GM23338 (cell line): ENCODE measurements around the gene CYB561D1. TPM values are rescaled to one million over a fixed set of nuclear protein-coding genes. Genes with fewer than 3 reads are reported as not detected.

ENCODE experiments used
- ATAC-seq: fragments of 200-7000 bp; cut with Tn5 transposase; 3 replicates; pipeline ENCODE4 v1.9.1; 2020
- DNase-seq: peaks from one replicate; pipeline ENCODE4 v3.0.0-alpha.2; 2015; ENCODE audit warnings: low spot score
- H2AFZ ChIP-seq: fragments of 200-600 bp; sonication (generic); 2 replicates; pipeline ENCODE4 v1.8.0; 2016; ENCODE audit warnings: antibody characterized with exemption, mild to moderate bottlenecking, moderate library complexity
- H3F3A ChIP-seq: fragments of 200-600 bp; sonication (generic); replicated peaks from 2 replicates; pipeline ENCODE4 v1.8.0; 2017; ENCODE audit warnings: antibody characterized with exemption, mixed run types, low read depth
- H3K27ac ChIP-seq: fragments of 200-600 bp; sonication (generic); 2 replicates; pipeline ENCODE4 v1.6.1; 2016; ENCODE audit warnings: low read depth
- H3K27me3 ChIP-seq: fragments of 200-600 bp; sonication (generic); 2 replicates; pipeline ENCODE4 v1.8.0; 2016; ENCODE audit warnings: mild to moderate bottlenecking, mixed run types, moderate library complexity; ENCODE audit not compliant: insufficient read depth
- H3K36me3 ChIP-seq: fragments of 200-600 bp; sonication (generic); 2 replicates; pipeline ENCODE4 v1.8.0; 2016; ENCODE audit warnings: mild to moderate bottlenecking; ENCODE audit not compliant: insufficient read depth
- H3K4me1 ChIP-seq: fragments of 200-600 bp; sonication (generic); 2 replicates; pipeline ENCODE4 v1.8.0; 2016; ENCODE audit warnings: mild to moderate bottlenecking, moderate library complexity; ENCODE audit not compliant: insufficient read depth
- H3K4me2 ChIP-seq: fragments of 200-600 bp; sonication (generic); 2 replicates; pipeline ENCODE4 v1.7.1; 2017; ENCODE audit warnings: mixed run types
- H3K4me3 ChIP-seq: fragments of 200-600 bp; sonication (generic); 2 replicates; pipeline ENCODE4 v1.6.1; 2016; ENCODE audit warnings: mixed run types
- H3K79me2 ChIP-seq: fragments of 200-600 bp; sonication (generic); replicated peaks from 2 replicates; pipeline ENCODE4 v1.8.0; 2017; ENCODE audit warnings: mild to moderate bottlenecking; ENCODE audit not compliant: insufficient read depth
- H3K9me2 ChIP-seq: fragments of 200-600 bp; sonication (generic); 2 replicates; pipeline ENCODE4 v1.8.0; 2017; ENCODE audit not compliant: insufficient read depth
- H4K20me1 ChIP-seq: fragments of 200-600 bp; sonication (generic); replicated peaks from 2 replicates; pipeline ENCODE4 v1.8.0; 2017; ENCODE audit warnings: mild to moderate bottlenecking; ENCODE audit not compliant: insufficient read depth
- H3K27ac Mint-ChIP-seq: 2 replicates; pipeline ENCODE4 v1.8.0; 2020; ENCODE audit warnings: inconsistent platforms, mild to moderate bottlenecking, moderate library complexity, mixed read lengths
- H3K27me3 Mint-ChIP-seq: 3 replicates; pipeline ENCODE4 v1.8.0; 2022; ENCODE audit warnings: low read depth, mild to moderate bottlenecking, moderate library complexity, mixed read lengths, inconsistent platforms; ENCODE audit not compliant: insufficient read depth, poor library complexity
- H3K36me3 Mint-ChIP-seq: 3 replicates; pipeline ENCODE4 v1.8.0; 2021; ENCODE audit warnings: low read depth, mild to moderate bottlenecking, inconsistent platforms, moderate library complexity, mixed read lengths
- H3K4me1 Mint-ChIP-seq: 3 replicates; pipeline ENCODE4 v1.8.0; 2020; ENCODE audit warnings: mild to moderate bottlenecking, inconsistent platforms, mixed read lengths
- H3K4me3 Mint-ChIP-seq: 3 replicates; pipeline ENCODE4 v1.8.0; 2021; ENCODE audit warnings: moderate library complexity, mild to moderate bottlenecking, inconsistent platforms, mixed read lengths
- H3K9me3 Mint-ChIP-seq: 3 replicates; pipeline ENCODE4 v1.8.0; 2020; ENCODE audit warnings: moderate library complexity, mild to moderate bottlenecking, inconsistent platforms, mixed read lengths
- EZH2phosphoT487 ChIP-seq: fragments of 200-600 bp; sonication (generic); IDR thresholded peaks from one replicate; pipeline ENCODE4 v1.8.1; 2018; ENCODE audit warnings: antibody characterized with exemption; ENCODE audit not compliant: unreplicated experiment
- JUNB ChIP-seq: IDR thresholded peaks from one replicate; pipeline ENCODE4 v1.6.1; 2016; ENCODE audit warnings: antibody characterized with exemption; ENCODE audit not compliant: unreplicated experiment
- POLR2AphosphoS5 ChIP-seq: IDR thresholded peaks from 2 replicates; pipeline ENCODE4 v1.6.1; 2016; ENCODE audit warnings: antibody characterized with exemption, low read depth
- polyA plus RNA-seq: library from polyadenylated mRNA; unstranded; fragments of >200 nt; fragmentation: Nextera tagmentation; extraction: Ambion mirVana; gene quantifications from 2 replicates; pipeline ENCODE4 v1.2.1, GENCODE V29; 2016
- total RNA-seq: library from RNA; depleted of rRNA; stranded (reverse); fragments of >200 nt; shearing (Covaris generic); gene quantifications from 2 replicates; pipeline ENCODE4 v1.2.3, GENCODE V29; 2014
- TF ChIP-seq, protein P1 (sequence below), 2 experiments: fragments of 200-600 bp in 1 of 2; sonication (generic) in 1 of 2; conservative IDR thresholded peaks; 2 replicates each; pipeline versions ENCODE4 v1.5.1 to v1.6.1; 2016 to 2017; ENCODE audit warnings: antibody characterized with exemption in 2 of 2, low read depth in 2 of 2, mild to moderate bottlenecking in 2 of 2, moderate library complexity in 1 of 2

CYB561D1 gene
- total and polyA plus RNA-seq, 2 experiments from 2014 or later, result 0.95 to 2.7 TPM

DNA sequence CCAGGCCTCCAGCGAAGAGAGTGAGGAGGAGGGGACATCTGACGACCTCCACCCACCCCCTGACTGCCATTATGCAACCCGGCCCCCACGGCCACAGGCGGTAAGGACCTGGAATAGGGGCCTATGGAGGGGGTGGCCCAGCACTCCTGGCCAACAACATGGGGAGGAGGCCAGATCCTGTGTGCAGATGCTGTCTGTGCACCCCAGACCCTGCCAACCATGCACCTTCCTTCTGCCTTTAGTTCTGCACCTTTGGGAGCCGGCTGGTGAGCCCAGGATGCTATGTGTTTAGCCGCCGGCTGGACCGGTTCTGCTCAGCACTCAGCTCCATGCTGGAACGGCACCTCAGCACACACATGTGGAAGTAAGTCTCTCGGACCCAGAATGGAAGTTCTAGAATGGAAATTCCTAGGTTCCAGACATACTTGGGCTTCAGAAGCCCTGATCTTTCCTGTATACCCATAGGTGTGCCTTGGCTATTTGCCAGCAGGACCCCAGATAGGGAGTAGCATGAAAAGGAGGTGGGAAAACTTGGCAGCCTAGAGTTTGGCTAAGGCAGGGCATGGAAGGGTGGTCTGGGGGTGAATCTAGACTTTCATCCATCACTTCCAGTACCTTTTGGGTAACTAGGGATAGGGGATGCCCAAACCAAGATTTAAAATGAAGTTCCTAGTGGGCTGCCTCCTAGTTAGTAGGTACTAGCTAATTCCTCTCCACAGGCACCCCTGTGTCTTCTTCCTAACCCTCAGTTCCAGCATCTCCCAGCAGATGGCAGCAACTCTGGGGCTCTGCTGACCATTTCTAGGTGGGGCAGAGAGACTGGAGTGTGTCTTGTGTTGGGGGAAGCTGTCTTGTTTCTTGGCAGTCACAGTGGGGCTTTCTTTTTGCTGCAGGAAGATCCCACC, 3.6 kb upstream of the CYB561D1 start:
- H3K4me3 Mint-ChIP-seq, result no peak overlapping the region
- Histone ChIP-seq H3K4me1 (peaks cover 6% of the 10 kb centered on the region), H3F3A (no peaks in the 10 kb centered on the region; the same call in 1 of the 2 replicates), H3K27ac (no peak overlapping the region), H3K4me3 (no peak overlapping the region), H3K36me3 (no peaks in the 10 kb centered on the region), H4K20me1 (no peaks in the 10 kb centered on the region), H3K79me2 (no peaks in the 10 kb centered on the region), H3K4me2 (no peak overlapping the region), H3K9me2 (no peaks in the 10 kb centered on the region), H3K27me3 (no peaks in the 10 kb centered on the region), H2AFZ (no peak overlapping the region)
- peaks cover 22% of the 10 kb centered on the region; the same call in 2 of the 3 replicates for H3K36me3 Mint-ChIP-seq
- peaks cover 10% of the 10 kb centered on the region for H3K4me1 Mint-ChIP-seq
- DNase-seq (peak; percentile 76), ATAC-seq (peak; percentile 35)
- TF ChIP-seq, protein P1, sequence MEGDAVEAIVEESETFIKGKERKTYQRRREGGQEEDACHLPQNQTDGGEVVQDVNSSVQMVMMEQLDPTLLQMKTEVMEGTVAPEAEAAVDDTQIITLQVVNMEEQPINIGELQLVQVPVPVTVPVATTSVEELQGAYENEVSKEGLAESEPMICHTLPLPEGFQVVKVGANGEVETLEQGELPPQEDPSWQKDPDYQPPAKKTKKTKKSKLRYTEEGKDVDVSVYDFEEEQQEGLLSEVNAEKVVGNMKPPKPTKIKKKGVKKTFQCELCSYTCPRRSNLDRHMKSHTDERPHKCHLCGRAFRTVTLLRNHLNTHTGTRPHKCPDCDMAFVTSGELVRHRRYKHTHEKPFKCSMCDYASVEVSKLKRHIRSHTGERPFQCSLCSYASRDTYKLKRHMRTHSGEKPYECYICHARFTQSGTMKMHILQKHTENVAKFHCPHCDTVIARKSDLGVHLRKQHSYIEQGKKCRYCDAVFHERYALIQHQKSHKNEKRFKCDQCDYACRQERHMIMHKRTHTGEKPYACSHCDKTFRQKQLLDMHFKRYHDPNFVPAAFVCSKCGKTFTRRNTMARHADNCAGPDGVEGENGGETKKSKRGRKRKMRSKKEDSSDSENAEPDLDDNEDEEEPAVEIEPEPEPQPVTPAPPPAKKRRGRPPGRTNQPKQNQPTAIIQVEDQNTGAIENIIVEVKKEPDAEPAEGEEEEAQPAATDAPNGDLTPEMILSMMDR (conservative IDR thresholded peaks at IDR 0.05; ENCODE audit: low read depth in 2 of 2), result peak; percentile 71 to 83
- TF ChIP-seq JUNB, result no peak
- H3K27ac Mint-ChIP-seq, result no peak overlapping the region
- no peaks in the 10 kb centered on the region for H3K9me3 Mint-ChIP-seq
- H3K27me3 Mint-ChIP-seq, result peaks cover 12% of the 10 kb centered on the region

DNA sequence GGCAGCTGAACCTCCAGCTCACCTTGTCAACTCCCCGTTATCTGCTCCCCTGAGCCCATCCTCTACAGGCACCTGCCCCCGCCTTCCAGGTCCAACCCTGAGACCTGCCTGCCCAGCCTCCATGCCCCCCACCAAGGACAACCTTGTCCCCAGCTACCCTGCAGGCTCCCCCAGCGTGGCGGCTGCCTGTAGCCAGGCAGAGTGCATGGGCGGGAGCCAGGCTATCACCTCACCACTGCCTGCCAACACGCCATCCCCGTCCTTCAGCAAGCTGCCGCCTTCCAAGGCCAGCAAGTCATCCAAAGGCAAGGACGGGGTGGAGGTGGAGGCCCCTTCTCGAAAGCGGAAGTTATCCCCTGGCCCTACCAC, 3.0 kb upstream of the CYB561D1 start:
- Mint-ChIP-seq H3K27me3 (peaks cover 14% of the 10 kb centered on the region), H3K27ac (no peak overlapping the region), H3K36me3 (peaks cover 22% of the 10 kb centered on the region; the same call in 2 of the 3 replicates), H3K4me1 (peaks cover 6% of the 10 kb centered on the region), H3K4me3 (no peak overlapping the region), H3K9me3 (no peaks in the 10 kb centered on the region)
- no peak for DNase-seq
- H3K36me3 ChIP-seq, result no peaks in the 10 kb centered on the region
- no peaks in the 10 kb centered on the region; the same call in 1 of the 2 replicates for H3F3A ChIP-seq
- no peaks in the 10 kb centered on the region for H4K20me1 ChIP-seq
- H3K4me1 ChIP-seq, result no peaks in the 10 kb centered on the region; the same call in 1 of the 2 replicates
- H3K79me2 ChIP-seq, result no peaks in the 10 kb centered on the region
- no peaks in the 10 kb centered on the region for H3K27me3 ChIP-seq
- H3K9me2 ChIP-seq, result no peaks in the 10 kb centered on the region
- no peak overlapping the region for H3K4me2 ChIP-seq
- no peak overlapping the region for H3K4me3 ChIP-seq
- no peak overlapping the region for H2AFZ ChIP-seq
- ATAC-seq, result no peak
- TF ChIP-seq, protein P1 (conservative IDR thresholded peaks at IDR 0.05; ENCODE audit: low read depth in 2 of 2), result no peak
- TF ChIP-seq EZH2phosphoT487 (no peak), POLR2AphosphoS5 (no peak)
- no peak overlapping the region for H3K27ac ChIP-seq
